Embryonic facial prominence (tissue), 1 donor: ENCODE data around the gene DNAJB4.
"Not testable (repeated sequence)": the region's sequence is repeated elsewhere in the genome, so short reads cannot be mapped to it uniquely, and the experiment has no call there.

Experiments
- DNase-seq: peaks from one replicate; pipeline ENCODE4 v3.0.0-alpha.2; 2016; ENCODE audit errors: extremely low spot score

DNAJB4 gene

DNA sequence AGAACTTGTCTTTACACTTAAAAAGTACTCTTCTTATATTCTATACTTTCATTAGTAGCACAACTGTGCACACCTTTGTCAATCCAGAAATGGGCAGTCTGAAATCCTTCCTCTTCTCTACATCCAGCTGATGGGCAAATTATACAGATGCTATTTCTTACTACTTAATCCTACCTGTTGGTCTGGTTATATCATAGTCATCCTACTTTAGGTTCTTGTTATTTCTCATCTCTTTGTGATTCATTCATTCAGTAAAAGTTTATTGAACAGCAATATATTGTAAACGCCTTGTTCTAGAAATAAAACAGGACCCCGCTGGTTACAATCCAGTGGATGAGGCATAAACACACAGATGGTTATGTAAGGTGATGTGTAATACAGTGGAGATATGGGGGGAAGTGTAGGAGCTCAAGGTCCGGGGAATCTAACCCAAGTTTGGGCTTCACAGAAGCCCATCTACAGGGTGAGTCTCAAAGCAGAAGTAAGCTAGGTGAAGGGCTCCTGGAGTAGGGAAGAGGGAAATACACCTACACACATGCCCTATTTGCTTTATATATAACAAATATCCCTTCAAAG lies 14.0 kb upstream of the DNAJB4 start:
- DNase-seq = no peak

DNA sequence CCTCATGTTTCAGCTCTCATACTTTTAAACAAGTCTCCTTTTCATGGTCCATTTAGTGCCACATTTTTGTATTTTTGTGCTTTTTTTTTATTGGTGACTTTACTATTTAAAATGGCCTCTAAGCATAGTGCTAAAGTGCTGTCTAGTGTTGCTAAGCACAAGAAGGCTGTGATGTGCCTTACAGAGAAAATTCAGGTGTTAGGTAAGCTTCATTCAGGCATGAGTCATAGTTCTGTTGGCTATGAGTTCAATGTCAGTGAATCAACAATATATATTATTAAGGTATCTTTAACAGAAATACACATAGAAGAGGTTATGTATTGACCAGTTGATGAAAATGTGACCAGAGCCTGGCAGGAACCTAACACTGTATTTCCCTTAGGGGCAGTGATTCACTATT lies 13.1 kb upstream of the DNAJB4 start:
- DNase-seq = no peak

DNA sequence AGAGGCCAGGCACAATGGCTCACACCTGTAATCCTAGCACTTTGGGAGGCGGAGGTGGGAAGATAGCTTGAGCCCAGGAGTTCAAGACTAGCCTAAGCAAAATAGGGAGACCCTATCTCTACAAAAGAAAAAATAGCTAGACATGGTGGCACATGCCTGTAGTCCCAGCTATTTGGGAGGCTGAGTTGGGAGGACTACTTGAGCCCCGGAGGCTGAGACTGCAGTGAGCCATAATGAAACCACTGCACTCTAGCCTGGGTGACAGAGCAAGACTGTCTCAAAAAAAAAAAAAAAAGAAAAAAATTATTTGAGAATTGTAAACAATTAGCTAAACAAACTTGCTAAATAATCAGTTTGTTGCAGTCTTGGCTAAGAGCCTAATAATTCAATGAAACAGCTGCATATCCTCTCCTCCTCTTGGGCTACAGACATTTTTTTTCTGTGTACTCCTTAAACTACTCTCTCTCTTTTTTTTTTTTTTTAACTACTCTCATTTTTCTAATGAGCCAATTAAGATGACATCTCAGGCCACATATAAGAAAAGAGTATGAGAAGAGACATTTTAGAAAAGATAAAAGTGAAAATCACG lies 10.5 kb upstream of the DNAJB4 start:
- no peak for DNase-seq

DNA sequence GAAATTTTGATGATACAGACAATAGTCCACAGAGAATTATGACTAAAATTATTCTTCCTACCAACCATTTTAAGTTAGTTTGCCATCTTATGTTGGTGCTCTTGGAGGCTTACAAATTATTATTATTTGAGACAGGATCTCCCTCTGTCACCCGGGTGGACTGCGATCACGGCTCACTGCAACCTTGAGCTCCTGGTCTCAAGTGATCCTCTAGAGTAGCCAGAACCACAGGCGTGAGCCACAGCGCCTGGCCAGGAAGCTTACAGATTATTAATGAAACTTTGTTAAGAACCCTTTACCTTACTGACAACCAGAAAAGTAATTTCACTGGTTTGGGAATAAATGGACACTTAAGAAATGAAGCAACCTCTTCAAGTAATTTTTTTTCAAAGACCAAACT lies 8.0 kb upstream of the DNAJB4 start:
- DNase-seq = no peak

DNA sequence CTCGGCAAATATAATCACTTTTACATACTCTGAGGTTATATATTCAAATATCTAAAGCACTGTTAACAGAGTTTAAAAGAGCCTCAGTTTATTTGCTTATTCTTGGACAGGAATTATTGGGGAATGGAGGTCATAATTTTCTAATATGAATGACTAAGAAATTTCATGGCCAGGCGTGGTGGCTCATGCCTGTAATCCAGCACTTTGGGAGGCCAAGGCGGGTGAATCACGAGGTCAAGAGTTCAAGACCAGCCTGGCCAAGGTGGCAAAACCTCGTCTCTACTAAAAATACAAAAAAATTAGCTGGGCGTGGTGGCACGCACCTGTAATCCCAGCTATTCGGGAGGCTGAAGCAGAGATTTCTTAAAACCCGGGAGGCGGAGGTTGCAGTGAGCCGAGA lies 4.2 kb upstream of the DNAJB4 start:
- DNase-seq = not testable (repeated sequence)

DNA sequence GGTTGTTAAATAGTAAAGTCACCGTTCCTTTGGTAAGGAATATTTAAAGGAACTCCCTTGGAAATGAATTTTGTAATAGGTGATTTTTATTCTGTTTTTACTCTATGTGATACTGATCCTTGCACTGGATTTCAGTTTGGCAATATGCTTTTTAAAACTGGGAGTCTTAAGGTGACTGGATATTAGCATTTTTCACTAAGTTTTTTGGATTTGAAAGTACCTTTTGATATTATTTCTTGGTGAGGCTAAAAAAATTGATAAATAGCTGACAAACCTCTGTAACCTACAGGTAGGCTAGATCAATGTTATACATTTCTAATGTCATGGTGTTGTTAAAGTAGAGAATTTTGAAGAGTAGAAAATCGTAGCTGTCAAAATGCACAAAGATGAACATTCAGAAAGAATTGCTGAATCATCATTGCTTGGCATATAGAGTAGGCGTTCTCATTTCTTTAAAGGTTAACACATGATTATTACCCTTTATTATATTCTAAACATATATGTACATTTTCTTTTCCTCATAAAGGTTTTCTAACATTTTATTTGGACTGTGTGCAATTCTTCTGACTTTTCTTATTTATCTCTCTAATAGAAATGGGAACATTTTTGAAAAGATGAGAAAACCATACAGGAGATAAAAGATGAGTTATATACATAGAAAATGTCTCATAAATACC lies 1.5 kb upstream of the DNAJB4 start:
- DNase-seq = no peak

DNA sequence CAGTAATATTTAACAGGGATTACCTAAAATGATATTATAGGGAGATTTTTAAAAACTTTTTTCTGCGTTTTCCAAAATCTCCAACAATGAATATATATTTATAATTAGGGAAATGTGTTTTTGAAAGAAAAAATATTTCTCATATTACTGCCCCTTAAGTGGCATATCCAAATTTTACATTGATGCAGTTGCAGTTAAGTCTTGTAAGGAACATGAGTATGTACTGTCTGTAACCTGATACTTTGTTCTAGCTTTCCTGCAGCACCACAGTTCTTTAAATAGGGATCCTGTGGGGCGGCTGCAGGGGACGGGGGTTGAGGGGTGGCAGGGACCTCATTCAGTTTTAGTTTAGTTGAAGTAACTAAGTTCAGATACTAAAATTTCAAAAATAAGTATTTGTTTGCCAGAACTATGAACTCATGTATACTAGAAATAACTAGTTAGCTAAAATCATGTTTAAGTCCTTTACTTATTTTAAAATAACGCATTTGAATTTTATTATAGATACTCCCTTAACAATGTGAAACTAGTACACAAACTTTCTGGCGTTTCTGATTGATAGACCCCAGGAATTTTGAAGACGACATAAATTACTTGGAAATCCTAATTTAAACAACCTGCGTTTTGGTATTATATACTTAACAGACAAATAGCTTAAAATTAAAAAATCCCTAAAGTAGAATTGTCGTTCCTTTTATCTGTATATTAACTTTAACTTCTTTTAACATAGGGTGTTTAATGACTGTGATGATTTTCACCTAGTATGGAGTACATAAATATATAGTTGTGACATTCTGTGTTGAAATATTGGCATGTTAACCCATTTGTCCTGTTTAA lies 639 bp upstream of the DNAJB4 start:
- DNase-seq = peak; percentile 77

DNA sequence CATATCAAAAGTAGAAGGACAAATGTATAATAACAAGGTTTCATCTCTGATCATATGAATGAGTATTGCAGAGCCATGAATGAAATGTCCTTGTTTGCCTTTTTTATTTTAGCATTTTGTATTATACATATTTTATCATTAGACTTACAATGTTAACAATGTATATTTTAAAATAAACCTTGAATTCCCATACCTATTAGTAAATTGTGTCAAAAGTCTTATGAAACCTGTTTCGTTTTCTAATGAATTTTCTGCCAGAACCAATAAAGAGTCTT lies 646 bp downstream of the DNAJB4 start:
- DNase-seq = no peak

DNA sequence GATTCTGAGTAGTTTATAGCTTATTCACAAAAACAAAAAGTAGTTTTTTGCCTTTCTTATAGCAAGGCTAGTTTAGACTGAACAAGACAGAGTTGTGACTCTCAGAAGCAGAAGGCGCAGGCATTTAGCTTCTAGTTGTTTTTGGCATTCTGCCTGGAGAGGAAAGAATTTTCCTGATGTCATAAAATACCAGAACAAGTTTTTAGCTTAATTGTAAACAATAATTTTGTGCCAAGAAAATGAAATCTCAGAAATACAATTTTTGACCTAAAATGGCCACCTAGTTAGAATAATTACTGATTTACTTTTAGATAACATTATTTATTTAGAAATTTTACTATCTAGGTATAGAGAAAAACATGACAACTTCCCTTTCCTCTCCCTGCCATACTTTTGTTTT lies 1.0 kb downstream of the DNAJB4 start:
- DNase-seq = peak; percentile 89

DNA sequence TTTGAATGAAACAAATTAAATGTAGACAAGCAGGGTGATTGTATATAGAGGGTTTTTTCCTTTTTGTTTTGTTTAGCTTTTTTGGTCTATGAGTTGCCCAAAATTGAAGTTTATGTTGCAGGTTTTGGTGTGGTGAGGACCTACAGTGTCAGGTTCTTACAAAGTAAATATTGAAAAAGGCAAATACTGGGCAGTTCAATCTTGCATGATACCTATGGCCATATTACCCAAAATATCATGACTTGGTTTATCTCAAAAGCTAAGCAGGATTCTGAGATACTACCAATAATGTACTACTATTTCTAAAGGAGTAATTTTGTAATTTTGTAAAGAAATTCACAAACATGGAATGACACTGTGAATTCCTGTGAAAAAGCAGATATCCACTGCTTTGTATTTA lies 1.8 kb downstream of the DNAJB4 start:
- DNase-seq = no peak

DNA sequence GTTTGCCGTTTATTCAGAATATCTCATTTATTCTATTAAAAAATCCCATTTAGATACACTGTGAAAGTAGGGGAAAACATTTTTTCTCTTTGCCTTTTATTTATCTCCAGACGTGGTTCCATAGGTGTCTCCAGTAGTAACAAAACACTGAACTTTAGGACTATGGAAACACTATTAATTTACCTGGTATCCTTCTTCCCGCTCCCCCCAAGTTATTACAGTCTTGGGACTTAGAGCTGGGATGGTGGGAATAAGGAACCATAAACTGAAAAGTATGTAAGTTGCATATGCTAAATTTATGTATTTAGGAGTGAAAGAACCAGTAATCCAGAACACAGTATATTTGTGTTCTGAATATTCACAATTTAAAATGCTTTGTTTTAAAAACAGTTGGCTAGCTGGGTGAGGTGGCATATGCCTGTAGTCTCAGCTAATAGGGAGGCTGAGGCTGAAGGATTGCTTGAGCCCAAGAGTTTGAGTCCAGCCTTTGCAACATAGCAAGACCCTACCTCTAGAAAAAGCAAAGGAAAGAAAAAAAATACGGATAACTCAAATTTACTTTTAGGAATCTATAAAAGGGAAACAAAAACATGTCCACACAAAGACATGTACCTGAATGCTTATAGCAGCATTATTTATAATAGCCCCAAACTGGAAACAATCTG lies 3.1 kb downstream of the DNAJB4 start:
- no peak for DNase-seq

DNA sequence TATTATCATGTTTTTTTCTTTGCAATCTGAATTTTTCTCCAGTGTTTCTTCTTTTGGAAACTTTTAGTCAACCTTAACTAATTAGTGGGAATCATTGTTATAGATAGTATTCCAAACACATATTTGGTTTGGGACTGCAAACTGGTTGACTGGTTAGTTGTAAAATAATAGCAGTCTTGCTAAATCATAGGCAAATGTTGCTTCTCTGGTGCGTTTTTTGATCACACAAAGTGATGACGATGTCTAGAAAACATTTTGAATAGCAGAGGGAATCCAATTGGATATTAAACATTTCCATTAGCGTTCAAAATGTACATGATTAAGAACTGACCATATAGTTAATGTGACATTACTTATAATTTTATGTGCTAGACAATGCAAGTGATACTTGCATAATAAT lies 4.5 kb downstream of the DNAJB4 start:
- DNase-seq = no peak

DNA sequence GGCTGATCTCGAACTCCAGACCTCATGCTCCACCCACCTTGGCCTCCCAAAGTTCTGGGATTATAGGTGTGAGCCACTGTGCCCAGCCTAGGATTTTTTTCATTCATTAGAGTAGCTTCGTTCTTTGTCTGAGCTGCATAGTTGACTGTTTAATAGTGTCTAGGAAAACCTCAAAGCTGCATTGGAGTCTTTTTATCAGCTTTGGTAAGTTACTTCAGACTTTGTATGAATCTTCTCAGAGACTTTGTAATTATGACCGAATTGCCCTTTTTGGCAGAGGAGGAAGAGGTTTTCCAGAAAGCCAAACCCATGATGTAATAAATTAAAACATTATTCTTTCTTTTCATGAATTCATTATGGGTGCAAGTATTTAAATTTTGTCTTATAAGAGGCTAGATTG lies 5.1 kb downstream of the DNAJB4 start:
- DNase-seq = no peak

DNA sequence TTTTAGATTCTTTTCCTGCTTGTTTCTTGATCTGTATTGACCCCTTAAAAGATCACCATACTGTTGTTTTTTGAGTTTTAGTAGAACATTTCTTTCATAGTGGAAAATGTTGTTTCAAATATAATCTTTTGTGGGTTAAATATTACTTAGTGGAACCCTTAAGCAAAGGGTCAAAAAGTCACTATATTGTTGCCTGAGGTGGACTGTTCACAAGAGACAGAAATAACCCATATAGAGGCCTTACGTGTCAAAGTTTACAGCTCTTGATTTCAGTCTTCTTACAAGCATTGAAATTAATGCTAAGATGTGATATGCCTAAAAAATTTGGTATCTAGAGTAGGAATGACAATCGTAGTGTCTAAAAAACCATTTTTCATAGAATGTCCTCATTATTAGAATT lies 6.3 kb downstream of the DNAJB4 start:
- no peak for DNase-seq

DNA sequence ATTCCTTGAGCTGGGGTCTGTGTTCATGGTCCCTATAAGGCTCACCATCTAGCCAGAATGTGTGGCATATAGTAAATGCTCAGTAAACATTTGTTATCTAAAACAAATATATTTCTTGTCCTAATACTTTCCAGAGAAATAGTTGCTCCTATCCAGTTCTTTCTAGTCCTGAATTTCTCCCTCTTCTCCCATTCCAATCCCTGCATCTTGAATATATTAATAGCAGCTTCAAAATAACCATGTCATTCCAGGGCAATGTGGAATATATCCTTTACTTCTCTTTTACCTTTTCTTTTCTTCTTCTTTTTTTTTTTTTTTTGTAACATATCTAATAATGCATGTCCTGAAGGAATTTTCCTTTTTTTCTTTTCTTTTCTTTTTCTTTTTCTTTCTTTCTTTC lies 10.4 kb downstream of the DNAJB4 start:
- no peak for DNase-seq

DNA sequence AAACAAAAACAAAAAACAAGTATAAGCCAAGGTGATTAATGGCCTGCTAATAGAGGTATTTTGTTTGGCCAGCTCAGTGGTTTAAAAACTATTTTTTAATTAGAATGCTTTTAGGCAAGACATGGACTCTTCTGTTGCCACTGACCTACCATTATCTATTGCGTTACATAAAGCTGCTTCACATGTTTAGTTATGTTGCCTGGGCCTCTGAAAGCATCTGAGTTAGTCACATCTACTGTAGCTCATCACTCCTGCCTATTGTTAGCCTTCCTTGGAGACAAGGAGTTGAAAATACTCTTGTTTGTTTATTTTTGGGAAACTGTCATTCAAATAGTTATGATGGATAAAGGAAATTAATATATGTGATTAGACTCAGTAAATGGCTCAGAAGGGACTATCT lies 14.3 kb downstream of the DNAJB4 start:
- DNase-seq = no peak

DNA sequence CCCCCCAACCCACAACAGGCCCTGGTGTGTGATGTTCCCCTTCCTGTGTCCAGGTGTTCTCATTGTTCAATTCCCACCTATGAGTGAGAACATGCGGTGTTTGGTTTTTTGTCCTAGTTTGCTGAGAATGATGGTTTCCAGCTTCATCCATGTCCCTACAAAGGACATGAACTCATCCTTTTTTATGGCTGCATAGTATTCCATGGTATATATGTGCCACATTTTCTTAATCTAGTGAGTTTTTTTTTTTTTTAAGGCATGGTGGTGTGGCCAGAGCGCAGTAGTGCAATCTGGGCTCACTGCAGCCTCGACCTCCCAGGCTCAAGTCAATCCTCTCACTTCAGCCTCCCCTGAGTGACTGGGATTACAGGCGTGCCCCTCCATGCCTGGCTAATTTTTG lies 16.4 kb downstream of the DNAJB4 start:
- not testable (repeated sequence) for DNase-seq

DNA sequence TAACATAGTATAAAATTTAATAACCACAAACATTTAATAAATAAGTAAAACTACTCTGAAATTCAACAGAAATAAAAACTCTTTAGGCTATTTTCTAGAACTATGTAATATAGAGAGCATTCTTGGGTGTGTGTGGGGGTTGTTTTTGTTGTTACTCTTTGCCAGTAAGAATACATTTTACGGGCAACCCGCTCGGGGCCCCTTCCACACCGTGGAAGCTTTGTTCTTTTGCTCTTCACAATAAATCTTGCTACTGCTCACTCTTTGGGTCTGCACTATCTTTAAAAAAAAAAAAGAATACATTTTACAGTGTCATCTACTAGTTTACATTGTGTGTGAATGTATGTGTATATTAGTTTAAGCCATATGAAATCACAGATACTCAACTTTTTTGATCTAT lies 25.1 kb downstream of the DNAJB4 start:
- DNase-seq = no peak

DNA sequence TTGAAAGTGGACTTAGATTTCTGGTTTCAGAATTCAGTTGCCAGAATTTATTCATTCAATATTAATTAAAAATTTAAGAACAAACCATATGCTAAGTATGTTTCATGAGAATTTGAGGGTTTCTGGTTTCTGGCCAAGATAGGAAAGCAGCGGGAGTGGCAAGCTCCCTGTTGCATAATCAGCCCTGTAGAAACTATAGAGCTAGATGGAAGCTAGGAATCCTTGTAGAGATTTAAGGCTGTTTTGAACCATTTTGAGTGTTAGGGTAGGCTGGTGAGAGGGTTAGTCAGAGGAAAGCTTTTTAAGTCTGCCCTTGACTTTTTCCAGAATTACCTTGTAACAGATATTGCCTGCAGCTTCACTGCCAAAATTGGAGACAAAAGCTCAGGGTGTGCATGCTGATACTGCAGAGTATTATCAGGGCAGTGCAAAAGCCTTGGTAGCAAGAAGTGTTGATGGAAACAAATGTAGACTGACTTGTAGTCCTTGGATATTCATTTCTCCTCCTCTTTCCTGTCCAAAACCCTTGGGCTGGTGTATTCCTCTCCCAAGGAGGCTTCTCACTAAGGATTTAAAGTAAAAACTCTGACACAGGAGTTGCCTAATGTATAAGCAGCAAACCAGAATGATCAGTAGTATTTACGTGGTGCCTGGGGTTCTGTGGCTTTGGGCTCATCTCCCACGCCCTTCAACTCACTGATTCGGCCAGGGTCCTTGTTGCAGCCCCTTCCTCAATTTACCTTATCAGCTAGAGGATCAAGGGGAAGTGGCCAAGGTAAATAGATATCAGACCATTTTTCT lies 28.5 kb downstream of the DNAJB4 start:
- DNase-seq = no peak

DNA sequence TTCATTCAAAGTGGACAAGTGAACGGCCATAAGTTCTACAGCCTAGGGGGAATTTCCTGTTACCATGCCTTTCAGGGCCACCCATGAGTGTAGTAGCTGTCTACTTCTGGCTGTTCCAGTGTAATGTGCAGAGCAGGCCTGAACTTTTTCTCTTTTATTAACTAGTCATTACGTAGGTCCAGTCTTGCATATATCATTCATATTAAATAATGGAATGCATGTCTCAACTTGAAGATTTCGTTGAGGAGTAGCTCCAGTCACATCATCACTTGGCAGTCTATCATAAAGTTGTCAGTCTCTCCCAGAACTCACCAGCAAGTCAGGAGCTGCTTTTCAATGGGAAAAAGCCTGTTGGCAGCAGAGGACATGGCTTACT lies 29.0 kb downstream of the DNAJB4 start:
- DNase-seq = no peak

DNA sequence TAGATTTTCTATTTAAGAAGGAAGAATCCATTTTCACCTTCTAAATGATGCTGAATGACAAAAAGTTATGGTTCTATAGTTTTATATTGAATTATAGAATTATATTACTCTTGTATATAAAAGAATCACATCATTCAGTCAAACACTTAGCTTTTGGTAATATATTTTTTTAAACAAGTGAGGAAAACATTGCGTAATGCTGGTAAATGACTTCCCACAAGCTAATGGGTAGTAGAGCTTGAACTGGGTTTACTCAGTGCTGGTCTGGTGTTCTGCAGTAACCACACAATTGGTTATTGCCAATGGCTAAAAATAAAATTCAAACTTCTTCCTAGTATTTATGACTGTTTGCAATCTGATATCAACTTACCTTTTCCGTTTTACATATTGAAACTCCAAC lies 30.4 kb downstream of the DNAJB4 start:
- no peak for DNase-seq

DNA sequence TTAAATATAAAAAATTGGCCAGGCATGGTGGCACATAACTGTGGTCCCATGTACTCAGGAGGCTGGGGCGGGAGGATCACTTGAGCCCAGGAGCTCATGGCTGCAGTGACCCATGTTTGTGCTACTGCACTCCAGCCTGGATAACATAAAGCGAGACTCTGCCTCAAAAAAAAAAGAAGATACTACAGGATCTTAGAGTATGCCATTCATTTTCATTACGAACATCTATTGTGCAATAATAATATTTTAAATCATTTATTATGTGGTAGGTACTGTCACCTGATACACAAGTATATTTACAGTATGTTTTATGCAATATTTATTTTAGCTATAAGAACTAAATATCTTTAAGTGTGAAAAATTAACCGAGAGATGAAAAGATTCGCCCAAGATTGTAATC lies 31.7 kb downstream of the DNAJB4 start:
- DNase-seq = no peak
